Type B pancreatic cell (in vitro differentiated cells): Measurements from ENCODE around the gene CEP63. TPM values are rescaled to one million over a fixed set of nuclear protein-coding genes. Genes with fewer than 3 reads are reported as not detected.

Experiments
- DNase-seq: peaks from one replicate; pipeline ENCODE4 v3.0.0; 2021; ENCODE audit warnings: mixed read lengths; ENCODE audit not compliant: unreplicated experiment; ENCODE audit errors: extremely low spot score
- H3K27ac Mint-ChIP-seq: 2 replicates; pipeline ENCODE4 v1.8.0; 2021; ENCODE audit warnings: mild to moderate bottlenecking, mixed read lengths
- H3K27me3 Mint-ChIP-seq: 2 replicates; pipeline ENCODE4 v1.8.0; 2021; ENCODE audit warnings: mixed read lengths
- H3K36me3 Mint-ChIP-seq: 2 replicates; pipeline ENCODE4 v1.8.0; 2021; ENCODE audit warnings: mixed read lengths
- H3K4me1 Mint-ChIP-seq: one replicate; pipeline ENCODE4 v1.8.0; 2021; ENCODE audit warnings: mixed read lengths; ENCODE audit not compliant: unreplicated experiment
- H3K4me3 Mint-ChIP-seq: 2 replicates; pipeline ENCODE4 v1.8.0; 2021; ENCODE audit warnings: mild to moderate bottlenecking, mixed read lengths
- H3K9me3 Mint-ChIP-seq: 2 replicates; pipeline ENCODE4 v1.8.0; 2021; ENCODE audit warnings: mixed read lengths
- CTCF ChIP-seq: fragments of 200-600 bp; sonication (generic); conservative IDR thresholded peaks from 2 replicates; pipeline ENCODE4 v1.5.0; 2021; ENCODE audit warnings: antibody characterized with exemption, mild to moderate bottlenecking
- total RNA-seq: library from RNA; stranded (reverse); gene quantifications from 2 replicates; pipeline ENCODE4 v1.2.1, GENCODE V29; 2021; ENCODE audit warnings: low replicate concordance

Gene CEP63
- total RNA-seq, 1 donor from 2014 or later, result 22.8 TPM

- no peak overlapping the region for H3K27ac Mint-ChIP-seq
- peaks cover 14% of the 10 kb centered on the region for H3K4me1 Mint-ChIP-seq
- peaks cover 22% of the 10 kb centered on the region for H3K27me3 Mint-ChIP-seq
- no peaks in the 10 kb centered on the region for H3K9me3 Mint-ChIP-seq
- DNase-seq, result no peak
- no peak overlapping the region for H3K4me3 Mint-ChIP-seq
- TF ChIP-seq CTCF, result no peak
- H3K36me3 Mint-ChIP-seq, result no peaks in the 10 kb centered on the region
Measured at GRCh38 chr3:134597390-134597970, 111.6 kb downstream of the CEP63 start.

DNA sequence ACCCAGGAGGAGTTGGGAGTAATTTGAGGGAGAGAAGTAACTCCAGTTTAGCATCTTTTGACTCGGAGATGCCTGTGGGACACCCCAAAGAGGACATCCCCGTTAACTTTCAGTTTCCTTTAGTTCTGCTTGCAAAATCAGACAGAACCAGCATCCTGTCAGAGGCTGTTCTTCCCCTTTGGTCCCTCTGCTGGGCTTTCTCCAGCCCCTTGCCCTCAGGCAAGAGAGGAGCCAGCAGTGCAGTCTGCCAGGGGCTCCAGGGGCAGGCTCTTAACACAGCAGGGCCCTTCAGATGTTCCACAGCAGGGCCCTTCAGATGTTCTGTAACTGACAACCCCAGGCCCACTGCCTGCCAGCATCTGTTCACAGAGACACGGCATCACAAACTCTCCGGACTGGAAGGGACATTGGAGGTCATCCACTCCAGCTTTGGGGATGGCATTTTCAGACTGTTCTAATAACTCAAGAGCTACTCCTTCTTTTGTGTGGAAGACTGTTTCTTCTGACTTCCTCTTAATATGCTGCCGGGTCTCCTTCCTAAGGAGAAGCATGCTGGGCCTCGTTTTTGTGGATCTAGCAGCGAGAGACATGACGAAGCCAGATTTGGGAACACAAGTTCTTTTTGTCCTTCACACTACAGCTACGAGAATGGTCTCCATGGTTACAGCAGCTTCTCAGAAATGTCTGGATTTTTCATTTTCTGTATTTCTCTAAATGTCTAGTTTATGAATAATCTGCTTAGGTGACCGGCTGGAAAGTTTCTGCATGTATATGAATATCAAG lies 113.1 kb downstream of the CEP63 start:
- Mint-ChIP-seq H3K27ac (no peak overlapping the region), H3K4me3 (no peak overlapping the region), H3K36me3 (no peaks in the 10 kb centered on the region), H3K9me3 (no peaks in the 10 kb centered on the region), H3K4me1 (peaks cover 14% of the 10 kb centered on the region), H3K27me3 (peaks cover 22% of the 10 kb centered on the region)
- TF ChIP-seq CTCF, result no peak
- DNase-seq, result no peak

DNA sequence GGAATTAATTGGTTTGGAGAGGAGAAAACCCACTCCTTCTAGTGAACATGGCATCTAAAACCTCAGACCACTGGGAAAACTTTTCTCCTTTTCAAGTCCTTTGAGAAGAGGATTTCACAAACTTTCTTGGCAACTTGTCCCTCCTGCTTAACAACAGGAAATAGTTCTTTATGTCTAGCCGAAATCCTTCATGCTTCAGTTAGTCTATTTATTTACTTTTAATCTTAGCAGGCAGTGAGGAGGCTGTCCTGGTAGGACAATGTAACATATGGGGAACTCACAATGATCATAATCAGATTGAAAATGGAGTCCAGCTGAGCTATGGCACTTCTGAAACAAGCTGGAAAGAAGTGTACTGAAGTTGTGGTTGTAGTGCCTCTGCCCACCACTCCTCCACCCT lies 114.3 kb downstream of the CEP63 start:
- DNase-seq, result no peak
- H3K36me3 Mint-ChIP-seq, result no peaks in the 10 kb centered on the region
- peak overlapping the region; percentile 54 for H3K4me3 Mint-ChIP-seq
- H3K4me1 Mint-ChIP-seq, result peaks cover 14% of the 10 kb centered on the region
- no peak for TF ChIP-seq CTCF
- H3K9me3 Mint-ChIP-seq, result no peaks in the 10 kb centered on the region
- H3K27ac Mint-ChIP-seq, result no peak overlapping the region
- peaks cover 14% of the 10 kb centered on the region for H3K27me3 Mint-ChIP-seq

DNA sequence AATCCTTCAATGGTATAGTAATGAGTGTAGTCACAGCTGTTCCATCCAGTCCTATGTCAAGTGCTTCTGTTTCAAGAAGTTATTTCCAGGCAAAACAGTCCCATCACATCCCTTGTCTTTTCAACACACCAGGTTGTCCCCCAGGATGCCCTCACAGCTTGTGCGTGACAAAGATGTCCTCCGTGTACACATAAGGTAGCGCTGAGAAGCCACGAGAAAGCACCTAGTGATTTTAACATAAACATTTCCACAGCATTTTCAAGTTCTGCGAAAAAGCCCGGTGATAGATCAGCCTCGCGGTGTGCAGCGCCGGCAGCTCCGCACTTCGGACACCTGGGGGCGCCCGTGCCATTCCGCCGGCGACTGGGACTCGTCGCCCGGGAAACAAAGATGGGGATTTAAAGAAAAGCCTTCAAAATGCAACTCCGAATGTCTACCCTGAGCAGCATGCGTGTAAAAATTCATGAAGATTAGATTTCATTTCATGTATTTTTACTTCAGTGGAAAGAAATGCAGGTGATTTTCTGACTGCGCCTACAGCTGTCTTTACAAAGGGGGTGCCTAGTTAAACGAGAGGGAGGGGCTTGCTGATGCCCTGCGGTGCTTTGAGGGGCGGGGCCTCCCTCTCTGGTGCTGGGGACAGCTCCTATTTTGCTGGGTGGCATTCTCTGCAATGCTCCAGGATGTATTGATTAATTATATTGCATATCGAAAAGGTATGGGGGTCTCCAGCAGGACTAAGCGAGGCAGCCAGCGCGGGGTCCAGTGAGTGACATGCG lies 115.0 kb downstream of the CEP63 start:
- Mint-ChIP-seq H3K27ac (no peak overlapping the region), H3K4me3 (peak overlapping the region; percentile 54), H3K9me3 (no peaks in the 10 kb centered on the region), H3K27me3 (peaks cover 18% of the 10 kb centered on the region), H3K4me1 (peaks cover 18% of the 10 kb centered on the region), H3K36me3 (no peaks in the 10 kb centered on the region)
- DNase-seq, result peak; percentile 86
- peak; percentile 99 for TF ChIP-seq CTCF

DNA sequence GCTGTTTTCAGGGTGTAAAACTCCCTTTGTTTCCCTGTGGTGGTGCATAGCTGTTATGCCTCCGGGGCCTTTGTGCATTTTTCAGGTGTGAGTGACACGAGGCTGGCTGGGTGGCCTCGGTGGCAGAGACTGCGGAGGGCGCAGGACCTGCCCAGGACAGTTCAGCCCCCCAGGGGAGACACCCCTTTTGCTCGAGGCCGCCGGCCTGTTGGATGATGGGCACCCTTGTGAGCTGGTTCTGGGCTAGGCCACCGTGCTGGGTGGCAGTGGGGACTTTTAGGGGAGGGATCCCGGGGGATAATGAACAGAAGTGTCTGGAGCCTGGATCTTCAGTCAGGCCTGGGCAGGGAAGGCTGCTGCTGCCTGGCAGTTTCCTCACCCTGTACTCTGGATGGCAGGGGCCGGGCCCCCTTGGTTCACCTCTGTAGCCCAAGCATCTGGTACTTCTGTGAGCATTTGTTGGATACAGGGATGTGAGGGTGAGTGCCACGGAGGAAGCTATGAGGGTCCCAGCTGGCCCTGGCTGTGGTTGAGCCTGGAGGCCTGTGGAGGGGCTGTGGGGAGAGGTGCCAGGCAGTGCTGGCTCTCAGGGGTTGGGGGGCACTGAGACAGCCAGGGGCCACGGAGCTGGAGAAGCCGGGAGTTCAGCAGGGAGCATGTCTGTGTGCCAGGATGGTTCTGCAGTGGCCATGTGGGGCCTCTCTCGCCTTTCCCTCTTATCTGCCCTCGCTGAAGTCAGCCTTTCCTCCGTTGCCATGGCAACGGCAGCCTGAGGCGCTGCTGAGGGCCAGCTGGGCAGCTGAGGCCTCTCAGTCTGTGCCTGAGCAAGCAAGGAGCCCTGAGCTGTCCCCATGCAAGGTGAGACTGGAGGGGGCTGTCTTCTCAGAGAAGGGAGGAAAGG lies 115.9 kb downstream of the CEP63 start:
- peaks cover 20% of the 10 kb centered on the region for H3K4me1 Mint-ChIP-seq
- H3K36me3 Mint-ChIP-seq, result no peaks in the 10 kb centered on the region
- peaks cover 21% of the 10 kb centered on the region for H3K27me3 Mint-ChIP-seq
- H3K27ac Mint-ChIP-seq, result no peak overlapping the region
- peak overlapping the region; percentile 51 for H3K4me3 Mint-ChIP-seq
- peak; percentile 83 for DNase-seq
- H3K9me3 Mint-ChIP-seq, result no peaks in the 10 kb centered on the region
- TF ChIP-seq CTCF, result no peak
